A549 (cell line): Measurements from ENCODE around the gene C1QTNF12. TPM values are rescaled to one million over a fixed set of nuclear protein-coding genes. Genes with fewer than 3 reads are reported as not detected.

Source experiments
- ATAC-seq, 2 experiments: fragments of 200-7000 bp in 1 of 2; fragments of >200 bp in 1 of 2; cut with Nextera tagmentation in 1 of 2; cut with Tn5 transposase in 1 of 2; 3 replicates each; pipeline versions ENCODE4 v1.8.0 to v1.9.1; 2018 to 2020; ENCODE audit warnings: mild to moderate bottlenecking in 1 of 2, moderate library complexity in 1 of 2
- CTCF ChIA-PET: fragments of 300-600 bp; sonication (Branson Sonifier 250); formaldehyde crosslinking; extraction: SDS; loops from one replicate; lab custom pipeline; 2021; ENCODE audit warnings: antibody characterized with exemption, inconsistent platforms; lab: Yijun Ruan, JAX
- POLR2A ChIA-PET: fragments of 350-600 bp; formaldehyde crosslinking; extraction: SDS; loops from one replicate; lab custom pipeline; 2021; ENCODE audit warnings: antibody characterized with exemption, inconsistent platforms; lab: Yijun Ruan, JAX
- DNase-seq, 2 experiments: peaks; one replicate each; pipeline versions ENCODE4 v3.0.0 to v3.0.0-alpha.2; 2011 to 2016; ENCODE audit warnings: low read depth in 1 of 2, low spot score in 1 of 2
- FAIRE-seq: peaks from 2 replicates; lab custom pipeline; 2011; peaks lifted over from hg19 to GRCh38; lab: Jason Lieb, UNC
- H3K27ac ChIP-seq, 2 experiments: fragments of >200 bp; sonication (Bioruptor Twin); formaldehyde crosslinking; 3 replicates each; pipeline ENCODE4 v1.5.1; 2016 to 2017
- H3K4me1 ChIP-seq: fragments of >200 bp; sonication (Bioruptor Twin); formaldehyde crosslinking; 3 replicates; pipeline ENCODE4 v1.6.1; 2016
- H3K4me2 ChIP-seq: fragments of >200 bp; sonication (Bioruptor Twin); formaldehyde crosslinking; 3 replicates; pipeline ENCODE4 v1.6.1; 2016
- H3K4me3 ChIP-seq: fragments of >200 bp; sonication (Bioruptor Twin); formaldehyde crosslinking; 3 replicates; pipeline ENCODE4 v1.5.1; 2016
- H3K9me3 ChIP-seq: fragments of >200 bp; sonication (Bioruptor Twin); formaldehyde crosslinking; 3 replicates; pipeline ENCODE4 v1.6.1; 2016
- CEBPB ChIP-seq, 2 experiments: fragments of >200 bp in 1 of 2; sonication (Bioruptor Twin) in 1 of 2; formaldehyde crosslinking in 1 of 2; IDR thresholded peaks; 2 replicates each; pipeline ENCODE4 v1.6.1; 2012 to 2016
- EHMT2 ChIP-seq: fragments of 200-600 bp; sonication (generic); IDR thresholded peaks from 2 replicates; pipeline ENCODE4 v1.6.1; 2016; ENCODE audit warnings: antibody characterized with exemption, low read depth, mild to moderate bottlenecking, moderate library complexity
- EP300 ChIP-seq, 2 experiments: fragments of >200 bp; sonication (Bioruptor Twin); formaldehyde crosslinking; IDR thresholded peaks; 2 replicates in 1 of 2; 3 replicates in 1 of 2; pipeline ENCODE4 v1.6.1; 2016 to 2017
- ESRRA ChIP-seq: fragments of 150-350 bp; IDR thresholded peaks from 2 replicates; pipeline ENCODE4 v1.6.1; 2014; ENCODE audit warnings: mild to moderate bottlenecking, low read length, borderline replicate concordance
- FOSB ChIP-seq: fragments of 250-450 bp; sonication (Bioruptor Pico); IDR thresholded peaks from 2 replicates; pipeline ENCODE4 v1.5.0; 2020; ENCODE audit warnings: mild to moderate bottlenecking, moderate library complexity
- FOSL2 ChIP-seq, 2 experiments: fragments of 450-650 bp in 1 of 2; fragments of >200 bp in 1 of 2; sonication (Bioruptor Twin) in 1 of 2; formaldehyde crosslinking; IDR thresholded peaks; 2 replicates each; pipeline versions ENCODE4 v1.5.0 to v1.6.1; 2016 to 2020; ENCODE audit warnings: mild to moderate bottlenecking in 1 of 2, moderate library complexity in 1 of 2
- FOXS1 ChIP-seq: fragments of 250-450 bp; sonication (Bioruptor Pico); IDR thresholded peaks from 2 replicates; pipeline ENCODE4 v1.5.0; 2020; ENCODE audit warnings: mild to moderate bottlenecking, moderate library complexity
- HEYL ChIP-seq: fragments of 250-450 bp; sonication (Bioruptor Pico); IDR thresholded peaks from 2 replicates; pipeline ENCODE4 v1.8.0; 2021; ENCODE audit warnings: mild to moderate bottlenecking, moderate library complexity
- HOXB13 ChIP-seq: fragments of 250-450 bp; sonication (Bioruptor Pico); IDR thresholded peaks from 2 replicates; pipeline ENCODE4 v1.5.0; 2020; ENCODE audit warnings: low read depth, mild to moderate bottlenecking, moderate library complexity
- JUN ChIP-seq, 2 experiments: fragments of >200 bp; sonication (Bioruptor Twin); formaldehyde crosslinking; IDR thresholded peaks; 2 replicates in 1 of 2; 3 replicates in 1 of 2; pipeline ENCODE4 v1.6.1; 2016 to 2017
- JUNB ChIP-seq: fragments of >200 bp; sonication (Bioruptor Twin); formaldehyde crosslinking; IDR thresholded peaks from 2 replicates; pipeline ENCODE4 v1.6.1; 2016
- KDM1A ChIP-seq: fragments of 200-600 bp; sonication (generic); IDR thresholded peaks from 2 replicates; pipeline ENCODE4 v1.6.1; 2016; ENCODE audit warnings: low read depth, mild to moderate bottlenecking
- NFE2L2 ChIP-seq: fragments of 150-350 bp; conservative IDR thresholded peaks from 2 replicates; pipeline ENCODE4 v1.6.1; 2014; ENCODE audit warnings: low read length
- POLR2A ChIP-seq: IDR thresholded peaks from 2 replicates; pipeline ENCODE4 v1.6.1; 2012; ENCODE audit warnings: mild to moderate bottlenecking, low read length
- POLR2AphosphoS2 ChIP-seq: conservative IDR thresholded peaks from 2 replicates; pipeline ENCODE4 v1.6.1; 2012; ENCODE audit warnings: low read length, improper control_type of control experiment, inconsistent platforms
- RAD21 ChIP-seq, 2 experiments: fragments of >200 bp in 1 of 2; sonication (Bioruptor Twin) in 1 of 2; formaldehyde crosslinking in 1 of 2; IDR thresholded peaks in 1 of 2; conservative IDR thresholded peaks in 1 of 2; 2 replicates in 1 of 2; 3 replicates in 1 of 2; pipeline ENCODE4 v1.6.1; 2012 to 2018; ENCODE audit warnings: inconsistent platforms in 1 of 2
- RARB ChIP-seq: fragments of 250-450 bp; sonication (Bioruptor Pico); IDR thresholded peaks from 2 replicates; pipeline ENCODE4 v1.8.0; 2021; ENCODE audit warnings: mild to moderate bottlenecking, moderate library complexity
- RCOR1 ChIP-seq: fragments of 150-350 bp; IDR thresholded peaks from 2 replicates; pipeline ENCODE4 v1.6.1; 2014; ENCODE audit warnings: antibody characterized with exemption, low read length, low read depth
- RFX5 ChIP-seq: fragments of 450-650 bp; IDR thresholded peaks from 2 replicates; pipeline ENCODE4 v1.7.1; 2014; ENCODE audit warnings: antibody characterized with exemption, mild to moderate bottlenecking, moderate library complexity
- RNF2 ChIP-seq: fragments of 200-600 bp; sonication (generic); IDR thresholded peaks from 2 replicates; pipeline ENCODE4 v1.6.1; 2016; ENCODE audit warnings: low read depth, mild to moderate bottlenecking, antibody characterized with exemption, moderate library complexity, borderline replicate concordance
- TP53 ChIP-seq: fragments of 250-450 bp; sonication (Bioruptor Pico); IDR thresholded peaks from 2 replicates; pipeline ENCODE4 v1.5.0; 2021; ENCODE audit warnings: mild to moderate bottlenecking, moderate library complexity
- ZFP36 ChIP-seq: fragments of 450-650 bp; IDR thresholded peaks from 2 replicates; pipeline ENCODE4 v1.6.1; 2014; ENCODE audit warnings: borderline replicate concordance; ENCODE audit not compliant: partially characterized antibody
- WGBS: methylation state at CpG from one replicate; pipeline ENCODE4 v1.1.6; 2017; ENCODE audit errors: missing lambda C conversion rate; 5-methylcytosine and 5-hydroxymethylcytosine counted together
- polyA plus RNA-seq, 4 experiments: library from polyadenylated mRNA; depleted of rRNA in 3 of 4; stranded (reverse); fragments of >200 nt; fragmentation: RNase III in 1 of 4; extraction: RNeasy Plus Mini Kit Qiagen cat#74134 plus additional on column Dnase treatment in 1 of 4; gene quantifications; 2 replicates in 3 of 4; 3 replicates in 1 of 4; pipeline ENCODE4 v1.2.3, GENCODE V29; 2011 to 2017
- TF ChIP-seq, protein P1 (sequence below): fragments of 150-350 bp; IDR thresholded peaks from 2 replicates; pipeline ENCODE4 v1.6.1; 2014; ENCODE audit warnings: low read depth, mild to moderate bottlenecking, low read length
- TF ChIP-seq, protein P2 (sequence below): fragments of 250-450 bp; sonication (Bioruptor Pico); IDR thresholded peaks from 2 replicates; pipeline ENCODE4 v1.5.0; 2021; ENCODE audit warnings: mild to moderate bottlenecking, moderate library complexity, borderline replicate concordance
- TF ChIP-seq, protein P3 (sequence below): IDR thresholded peaks from 2 replicates; pipeline ENCODE4 v1.6.1; 2012
- TF ChIP-seq, protein P4 (sequence below): IDR thresholded peaks from 2 replicates; pipeline ENCODE4 v1.6.1; 2012

C1QTNF12 gene
- polyA plus RNA-seq, 2 of the 4 experiments (the other 2 are of a cell fraction): 0.47 to 0.83 TPM

DNA sequence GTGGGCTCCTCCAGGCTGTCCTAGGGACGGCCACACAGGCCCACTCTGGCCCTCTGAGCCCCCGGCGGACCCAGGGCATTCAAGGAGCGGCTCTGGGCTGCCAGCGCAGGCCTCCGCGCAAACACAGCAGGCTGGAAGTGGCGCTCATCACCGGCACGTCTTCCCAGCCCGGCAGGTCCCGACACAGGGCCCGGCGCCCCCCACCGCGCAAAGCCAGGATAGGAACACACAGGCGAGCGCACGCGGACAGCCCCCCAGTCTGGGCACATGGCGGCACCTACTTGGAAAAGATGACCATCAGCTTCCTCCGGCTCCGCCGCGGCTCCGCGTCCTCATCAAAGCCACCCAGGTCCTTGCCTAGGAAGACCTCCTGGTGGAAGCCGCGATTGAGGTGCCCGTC is 18.3 kb downstream of the C1QTNF12 start:
- ChIA-PET POLR2A (no interaction called here), CTCF (interaction anchor here (1.6 kb wide), 1 partner anchor 16 kb away, joined by 4 read pairs; no protein-coding TSS in a partner anchor)
- DNase-seq: no peak
- Histone ChIP-seq H3K4me1 (peaks cover 16% of the 10 kb centered on the region; the same call in 2 of the 3 replicates), H3K9me3 (no peaks in the 10 kb centered on the region), H3K4me2 (no peak overlapping the region), H3K4me3 (no peak overlapping the region), H3K27ac (no peak overlapping the region)
- WGBS: 96% methylated on average over 9 of the region's 30 CpGs
- TF ChIP-seq RFX5 (no peak), RAD21 (conservative IDR thresholded peaks at IDR 0.05 in 1 of 2, IDR thresholded peaks at IDR 0.05 in 1 of 2) (no peak), RNF2 (no peak), JUN (IDR thresholded peaks at IDR 0.05) (no peak), EHMT2 (no peak), JUNB (no peak)
- TF ChIP-seq, protein P1, sequence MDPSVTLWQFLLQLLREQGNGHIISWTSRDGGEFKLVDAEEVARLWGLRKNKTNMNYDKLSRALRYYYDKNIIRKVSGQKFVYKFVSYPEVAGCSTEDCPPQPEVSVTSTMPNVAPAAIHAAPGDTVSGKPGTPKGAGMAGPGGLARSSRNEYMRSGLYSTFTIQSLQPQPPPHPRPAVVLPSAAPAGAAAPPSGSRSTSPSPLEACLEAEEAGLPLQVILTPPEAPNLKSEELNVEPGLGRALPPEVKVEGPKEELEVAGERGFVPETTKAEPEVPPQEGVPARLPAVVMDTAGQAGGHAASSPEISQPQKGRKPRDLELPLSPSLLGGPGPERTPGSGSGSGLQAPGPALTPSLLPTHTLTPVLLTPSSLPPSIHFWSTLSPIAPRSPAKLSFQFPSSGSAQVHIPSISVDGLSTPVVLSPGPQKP: no peak
- TF ChIP-seq, protein P2, sequence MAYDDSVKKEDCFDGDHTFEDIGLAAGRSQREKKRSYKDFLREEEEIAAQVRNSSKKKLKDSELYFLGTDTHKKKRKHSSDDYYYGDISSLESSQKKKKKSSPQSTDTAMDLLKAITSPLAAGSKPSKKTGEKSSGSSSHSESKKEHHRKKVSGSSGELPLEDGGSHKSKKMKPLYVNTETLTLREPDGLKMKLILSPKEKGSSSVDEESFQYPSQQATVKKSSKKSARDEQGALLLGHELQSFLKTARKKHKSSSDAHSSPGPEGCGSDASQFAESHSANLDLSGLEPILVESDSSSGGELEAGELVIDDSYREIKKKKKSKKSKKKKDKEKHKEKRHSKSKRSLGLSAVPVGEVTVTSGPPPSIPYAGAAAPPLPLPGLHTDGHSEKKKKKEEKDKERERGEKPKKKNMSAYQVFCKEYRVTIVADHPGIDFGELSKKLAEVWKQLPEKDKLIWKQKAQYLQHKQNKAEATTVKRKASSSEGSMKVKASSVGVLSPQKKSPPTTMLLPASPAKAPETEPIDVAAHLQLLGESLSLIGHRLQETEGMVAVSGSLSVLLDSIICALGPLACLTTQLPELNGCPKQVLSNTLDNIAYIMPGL (CRISPR knock-in tag): no peak
- FAIRE-seq: no peak
- no peak for ATAC-seq

DNA sequence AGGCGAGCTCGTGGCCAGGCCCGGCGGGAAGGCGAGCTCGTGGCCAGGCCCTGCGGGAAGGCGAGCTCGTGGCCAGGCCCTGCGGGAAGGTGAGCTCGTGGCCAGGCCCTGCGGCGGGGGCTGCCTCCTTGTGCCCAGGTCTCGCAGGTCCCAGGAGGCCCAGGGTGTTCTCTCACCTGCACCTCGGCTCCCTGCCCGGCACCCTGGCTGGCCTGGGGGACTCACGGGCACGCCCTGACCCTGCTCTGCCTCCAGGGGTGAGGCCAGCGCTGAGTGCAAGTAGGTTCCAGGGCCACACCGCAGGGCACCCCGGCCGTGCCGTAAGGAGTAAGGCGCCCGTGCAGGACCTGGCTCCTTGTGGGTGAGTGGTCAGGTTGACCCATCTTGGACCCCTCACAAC is 19.1 kb downstream of the C1QTNF12 start:
- no CpG with 5 or more reads among the region's 25 CpGs for WGBS
- no peak for ATAC-seq
- TF ChIP-seq ESRRA: no peak
- TF ChIP-seq, protein P3, sequence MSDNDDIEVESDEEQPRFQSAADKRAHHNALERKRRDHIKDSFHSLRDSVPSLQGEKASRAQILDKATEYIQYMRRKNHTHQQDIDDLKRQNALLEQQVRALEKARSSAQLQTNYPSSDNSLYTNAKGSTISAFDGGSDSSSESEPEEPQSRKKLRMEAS: no peak
- TF ChIP-seq FOSB: no peak
- TF ChIP-seq EP300 (IDR thresholded peaks at IDR 0.05): no peak
- no peak for TF ChIP-seq NFE2L2
- no peak for TF ChIP-seq KDM1A
- no peak for TF ChIP-seq FOXS1 (CRISPR knock-in tag)
- TF ChIP-seq RARB (CRISPR knock-in tag): no peak
- TF ChIP-seq POLR2A: no peak
- no peak for TF ChIP-seq EHMT2
- TF ChIP-seq, protein P4, sequence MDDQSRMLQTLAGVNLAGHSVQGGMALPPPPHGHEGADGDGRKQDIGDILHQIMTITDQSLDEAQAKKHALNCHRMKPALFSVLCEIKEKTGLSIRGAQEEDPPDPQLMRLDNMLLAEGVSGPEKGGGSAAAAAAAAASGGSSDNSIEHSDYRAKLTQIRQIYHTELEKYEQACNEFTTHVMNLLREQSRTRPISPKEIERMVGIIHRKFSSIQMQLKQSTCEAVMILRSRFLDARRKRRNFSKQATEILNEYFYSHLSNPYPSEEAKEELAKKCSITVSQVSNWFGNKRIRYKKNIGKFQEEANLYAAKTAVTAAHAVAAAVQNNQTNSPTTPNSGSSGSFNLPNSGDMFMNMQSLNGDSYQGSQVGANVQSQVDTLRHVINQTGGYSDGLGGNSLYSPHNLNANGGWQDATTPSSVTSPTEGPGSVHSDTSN: no peak
- no peak for TF ChIP-seq POLR2AphosphoS2
- no peak for TF ChIP-seq HEYL
- TF ChIP-seq, protein P1: no peak
- no peak for TF ChIP-seq CEBPB (IDR thresholded peaks at IDR 0.05)
- TF ChIP-seq HOXB13 (CRISPR knock-in tag): no peak
- no peak for TF ChIP-seq FOSL2 (IDR thresholded peaks at IDR 0.05)
- no peak for TF ChIP-seq FOSL2 (CRISPR knock-in tag; IDR thresholded peaks at IDR 0.05)
- TF ChIP-seq ZFP36: no peak
- TF ChIP-seq TP53 (CRISPR knock-in tag): no peak
- TF ChIP-seq RCOR1: no peak
- Histone ChIP-seq H3K27ac (no peak overlapping the region), H3K4me2 (no peak overlapping the region), H3K9me3 (no peaks in the 10 kb centered on the region), H3K4me1 (peaks cover 8% of the 10 kb centered on the region; the same call in 1 of the 3 replicates), H3K4me3 (no peak overlapping the region)
- CTCF ChIA-PET: interaction anchor here (0.9 to 4.2 kb wide), 3 partner anchors 15 to 105 kb away, joined by 3 to 31 read pairs (median 4); no protein-coding TSS in a partner anchor
- POLR2A ChIA-PET: no interaction called here
- no peak for DNase-seq
- no peak for FAIRE-seq
